Mucosa of descending colon (tissue), 3 donors: ENCODE results near the gene GADD45B. TPM values are rescaled to one million over a fixed set of nuclear protein-coding genes. Genes with fewer than 3 reads are reported as not detected.
A peak's percentile ranks its signal among the peaks of the same experiment; 100 is the strongest.
"Not testable (repeated sequence)": the region's sequence is repeated elsewhere in the genome, so short reads cannot be mapped to it uniquely, and the experiment has no call there.

Experiments used
- ATAC-seq: fragments of 200-7000 bp; cut with Tn5 transposase; one replicate; pipeline ENCODE4 v1.9.1; 2020; ENCODE audit warnings: mild to moderate bottlenecking, moderate library complexity
- DNase-seq, 3 donors: peaks; one replicate each; pipeline ENCODE4 v3.0.0-alpha.2; 2020
- H3K36me3 ChIP-seq: fragments of 200-600 bp; one replicate; pipeline ENCODE4 v1.8.0; 2021; ENCODE audit warnings: low read depth, mild to moderate bottlenecking
- H3K4me1 ChIP-seq: fragments of 200-600 bp; one replicate; pipeline ENCODE4 v1.8.0; 2021; ENCODE audit warnings: low read depth, mild to moderate bottlenecking
- H3K4me3 ChIP-seq: fragments of 200-600 bp; one replicate; pipeline ENCODE4 v1.8.0; 2021; ENCODE audit warnings: mild to moderate bottlenecking
- H3K9me3 ChIP-seq: fragments of 200-600 bp; one replicate; pipeline ENCODE4 v1.8.0; 2021; ENCODE audit warnings: mild to moderate bottlenecking
- intact Hi-C, 2 donors: fragments of 100-400 bp; cut with DNase I in 1 of 2; cut with micrococcal nuclease in 1 of 2; formaldehyde crosslinking; loops; one replicate each; pipeline versions ENCODE4 v1.11.0 to v1.11.1; 2022; cut with DNase I, micrococcal nuclease
- total RNA-seq, 3 donors: library from RNA; stranded (reverse); fragmentation: NEBNext Ultra II Directional in 2 of 3; extraction: Animal tissue kit (Norgen Biotek cat#: 25700) in 2 of 3; gene quantifications; one replicate each; pipeline versions ENCODE4 v1.2.1 to v1.2.4, GENCODE V29; 2021 to 2023
- TF ChIP-seq, protein P1 (sequence below): fragments of 200-600 bp; IDR thresholded peaks from one replicate; pipeline ENCODE4 v1.8.0; 2022; ENCODE audit warnings: antibody characterized with exemption, mild to moderate bottlenecking
- donor health status: DM: no; HTN: no; CAD: no; lungs with moderate emphysema.
- donor health status: DM: no; HTN: no; CAD: no.
- donor health status: DM: no; HTN: yes; CAD: no.

The GADD45B gene
- total RNA-seq, 3 donors from 2014 or later, result 30.6 to 45.5 (median 35.9) TPM

DNA sequence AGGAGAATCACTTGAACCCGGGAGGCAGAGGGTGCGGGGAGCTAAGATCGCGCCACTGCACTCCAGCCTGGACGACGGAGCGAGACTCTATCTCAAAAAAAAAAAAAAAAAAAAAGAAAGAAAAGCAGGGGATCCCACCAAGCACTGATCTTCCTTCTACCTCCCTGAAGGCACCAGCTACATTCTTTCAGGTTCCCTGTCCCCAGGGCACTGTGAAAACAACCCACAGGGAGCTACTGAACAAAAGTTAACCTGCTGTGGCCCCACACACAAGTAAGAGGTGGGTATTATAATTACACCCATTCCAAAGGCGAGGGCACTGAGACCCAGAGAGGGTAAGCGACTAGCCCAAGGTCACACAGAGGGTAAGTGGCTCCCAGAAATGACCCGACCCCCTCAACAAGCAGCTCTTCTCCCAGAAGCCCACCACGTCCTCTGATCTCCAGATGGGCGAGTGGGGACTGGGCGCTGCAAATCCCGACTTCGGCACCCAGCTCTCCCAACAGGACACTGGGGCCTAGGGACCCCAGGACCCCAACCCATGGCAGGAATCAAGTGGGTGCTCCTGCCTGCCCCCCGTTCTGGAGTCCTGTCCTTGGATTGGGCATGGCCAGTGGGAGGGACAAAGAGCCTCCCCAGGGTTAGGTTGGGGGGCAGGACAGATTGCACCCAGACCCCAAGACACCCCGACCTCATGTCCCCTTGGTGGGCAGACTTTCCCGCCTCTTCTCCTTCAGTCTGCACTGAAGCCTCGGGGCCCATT lies 21.5 kb upstream of the GADD45B start:
- ATAC-seq (no peak), DNase-seq (no peak)
- no peaks in the 10 kb centered on the region for H3K36me3 ChIP-seq
- H3K4me3 ChIP-seq, result no peak overlapping the region
- TF ChIP-seq, protein P1, sequence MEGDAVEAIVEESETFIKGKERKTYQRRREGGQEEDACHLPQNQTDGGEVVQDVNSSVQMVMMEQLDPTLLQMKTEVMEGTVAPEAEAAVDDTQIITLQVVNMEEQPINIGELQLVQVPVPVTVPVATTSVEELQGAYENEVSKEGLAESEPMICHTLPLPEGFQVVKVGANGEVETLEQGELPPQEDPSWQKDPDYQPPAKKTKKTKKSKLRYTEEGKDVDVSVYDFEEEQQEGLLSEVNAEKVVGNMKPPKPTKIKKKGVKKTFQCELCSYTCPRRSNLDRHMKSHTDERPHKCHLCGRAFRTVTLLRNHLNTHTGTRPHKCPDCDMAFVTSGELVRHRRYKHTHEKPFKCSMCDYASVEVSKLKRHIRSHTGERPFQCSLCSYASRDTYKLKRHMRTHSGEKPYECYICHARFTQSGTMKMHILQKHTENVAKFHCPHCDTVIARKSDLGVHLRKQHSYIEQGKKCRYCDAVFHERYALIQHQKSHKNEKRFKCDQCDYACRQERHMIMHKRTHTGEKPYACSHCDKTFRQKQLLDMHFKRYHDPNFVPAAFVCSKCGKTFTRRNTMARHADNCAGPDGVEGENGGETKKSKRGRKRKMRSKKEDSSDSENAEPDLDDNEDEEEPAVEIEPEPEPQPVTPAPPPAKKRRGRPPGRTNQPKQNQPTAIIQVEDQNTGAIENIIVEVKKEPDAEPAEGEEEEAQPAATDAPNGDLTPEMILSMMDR, result no peak
- H3K9me3 ChIP-seq, result no peaks in the 10 kb centered on the region
- intact Hi-C loops, result no loop called here
- H3K4me1 ChIP-seq, result peaks cover 11% of the 10 kb centered on the region

- TF ChIP-seq, protein P1, result no peak
- ATAC-seq (no peak), DNase-seq (no peak)
- intact Hi-C loops, result no loop called here
- H3K9me3 ChIP-seq, result no peaks in the 10 kb centered on the region
- peaks cover 11% of the 10 kb centered on the region for H3K4me1 ChIP-seq
- H3K36me3 ChIP-seq, result no peaks in the 10 kb centered on the region
- H3K4me3 ChIP-seq, result no peak overlapping the region
Measured at GRCh38 chr19:2454962-2455850, 20.7 kb upstream of the GADD45B start.

DNA sequence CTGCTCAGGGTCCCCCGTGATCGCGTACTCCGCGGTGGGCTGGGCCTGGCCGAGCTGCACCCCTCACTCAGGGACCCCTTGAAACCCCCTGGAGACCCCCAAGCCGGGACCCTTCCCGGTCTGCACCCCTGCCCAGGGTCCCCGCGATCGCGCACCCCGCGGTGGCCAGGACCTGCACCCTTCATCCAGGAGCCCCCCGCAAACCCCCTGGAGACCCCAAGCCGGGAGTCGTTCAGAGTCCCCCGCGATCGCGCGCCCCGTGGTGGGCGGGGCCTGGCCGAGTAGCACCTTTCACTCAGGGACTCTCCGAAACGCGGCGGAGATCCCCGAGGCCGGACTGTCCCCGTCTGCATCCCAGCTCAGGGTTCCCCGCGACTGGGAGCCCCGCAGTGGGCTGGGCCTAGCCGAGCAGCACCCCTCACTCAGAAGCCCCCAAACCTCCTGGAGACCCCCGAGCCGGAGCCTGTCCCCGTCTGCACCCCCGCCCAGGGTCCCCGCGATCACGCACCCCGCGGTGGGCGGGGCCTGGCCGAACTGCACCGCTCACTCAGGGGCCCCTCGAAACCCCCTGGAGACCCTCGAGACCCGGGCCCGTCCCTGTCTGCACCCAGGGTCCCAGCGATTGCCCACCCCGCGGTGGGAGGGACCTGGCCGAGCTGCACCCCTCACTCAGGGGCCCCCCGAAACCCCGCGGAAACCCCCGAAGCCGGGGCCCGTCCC lies 19.9 kb upstream of the GADD45B start:
- intact Hi-C loops, result no loop called here
- ATAC-seq (peak; percentile 46), DNase-seq (peak; percentile 55 to 82 (median 68))

DNA sequence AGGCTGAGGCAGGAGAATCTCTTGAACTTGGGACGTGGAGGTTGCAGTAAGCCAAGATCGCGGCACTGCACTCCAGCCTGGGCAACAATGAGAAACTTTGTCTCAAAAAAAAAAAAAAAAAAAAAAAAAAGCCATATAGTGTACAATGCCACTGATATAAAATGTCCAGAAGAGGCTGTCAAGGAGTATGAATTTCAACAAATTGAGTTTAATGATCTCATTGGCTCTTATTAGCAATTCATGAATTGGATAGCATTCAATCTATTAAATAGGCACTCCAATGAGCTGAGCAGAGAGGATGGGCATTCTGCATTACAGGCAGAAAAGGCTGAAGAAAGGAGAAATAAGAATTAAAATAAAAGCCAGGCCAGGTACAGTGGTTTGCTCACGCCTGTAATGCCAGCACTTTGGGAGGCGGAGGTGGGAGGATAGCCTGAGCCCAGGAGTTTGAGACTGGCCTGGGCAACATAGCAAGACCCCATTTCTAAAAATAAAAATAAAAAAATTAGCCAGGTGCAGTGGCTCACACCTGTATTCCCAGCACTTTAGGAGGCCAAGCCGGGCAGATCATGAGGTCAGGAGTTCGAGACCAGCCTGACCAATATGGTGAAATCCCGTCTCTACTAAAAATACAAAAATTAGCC lies 18.4 kb upstream of the GADD45B start:
- DNase-seq (no peak), ATAC-seq (no peak)
- no peaks in the 10 kb centered on the region for H3K9me3 ChIP-seq
- no peaks in the 10 kb centered on the region for H3K36me3 ChIP-seq
- no peak overlapping the region for H3K4me3 ChIP-seq
- TF ChIP-seq, protein P1, result no peak
- intact Hi-C loops, result no loop called here
- peaks cover 26% of the 10 kb centered on the region for H3K4me1 ChIP-seq

More for the DNA sequence above, 19.9 kb upstream of the GADD45B start:
- Histone ChIP-seq H3K9me3 (no peaks in the 10 kb centered on the region), H3K4me1 (peaks cover 12% of the 10 kb centered on the region), H3K36me3 (no peaks in the 10 kb centered on the region), H3K4me3 (peak overlapping the region; percentile 70)
- TF ChIP-seq, protein P1, result no peak

GRCh38 chr19:2458054-2458453 lies 17.9 kb upstream of the GADD45B start:
- no peak overlapping the region for H3K4me3 ChIP-seq
- peaks cover 30% of the 10 kb centered on the region for H3K4me1 ChIP-seq
- no peaks in the 10 kb centered on the region for H3K9me3 ChIP-seq
- intact Hi-C loops, result no loop called here
- TF ChIP-seq, protein P1, result no peak
- no peak for DNase-seq
- no peak for ATAC-seq
- no peaks in the 10 kb centered on the region for H3K36me3 ChIP-seq

GRCh38 chr19:2458776-2459175 lies 17.2 kb upstream of the GADD45B start:
- H3K4me1 ChIP-seq, result peaks cover 30% of the 10 kb centered on the region
- DNase-seq, ATAC-seq, H3K36me3 ChIP-seq, H3K4me3 ChIP-seq, intact Hi-C loops, H3K9me3 ChIP-seq: not testable (repeated sequence)
